GM18861 (cell line): Measurements from ENCODE around the gene DNAJC17.
A peak's percentile ranks its signal among the peaks of the same experiment; 100 is the strongest.

ENCODE experiments used
- ATAC-seq: cut with Tn5 transposase; IDR thresholded peaks from one replicate; pipeline ENCODE4 v1.9.1; 2021; ENCODE audit not compliant: unreplicated experiment

DNAJC17 gene, protein sequence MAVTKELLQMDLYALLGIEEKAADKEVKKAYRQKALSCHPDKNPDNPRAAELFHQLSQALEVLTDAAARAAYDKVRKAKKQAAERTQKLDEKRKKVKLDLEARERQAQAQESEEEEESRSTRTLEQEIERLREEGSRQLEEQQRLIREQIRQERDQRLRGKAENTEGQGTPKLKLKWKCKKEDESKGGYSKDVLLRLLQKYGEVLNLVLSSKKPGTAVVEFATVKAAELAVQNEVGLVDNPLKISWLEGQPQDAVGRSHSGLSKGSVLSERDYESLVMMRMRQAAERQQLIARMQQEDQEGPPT

DNA sequence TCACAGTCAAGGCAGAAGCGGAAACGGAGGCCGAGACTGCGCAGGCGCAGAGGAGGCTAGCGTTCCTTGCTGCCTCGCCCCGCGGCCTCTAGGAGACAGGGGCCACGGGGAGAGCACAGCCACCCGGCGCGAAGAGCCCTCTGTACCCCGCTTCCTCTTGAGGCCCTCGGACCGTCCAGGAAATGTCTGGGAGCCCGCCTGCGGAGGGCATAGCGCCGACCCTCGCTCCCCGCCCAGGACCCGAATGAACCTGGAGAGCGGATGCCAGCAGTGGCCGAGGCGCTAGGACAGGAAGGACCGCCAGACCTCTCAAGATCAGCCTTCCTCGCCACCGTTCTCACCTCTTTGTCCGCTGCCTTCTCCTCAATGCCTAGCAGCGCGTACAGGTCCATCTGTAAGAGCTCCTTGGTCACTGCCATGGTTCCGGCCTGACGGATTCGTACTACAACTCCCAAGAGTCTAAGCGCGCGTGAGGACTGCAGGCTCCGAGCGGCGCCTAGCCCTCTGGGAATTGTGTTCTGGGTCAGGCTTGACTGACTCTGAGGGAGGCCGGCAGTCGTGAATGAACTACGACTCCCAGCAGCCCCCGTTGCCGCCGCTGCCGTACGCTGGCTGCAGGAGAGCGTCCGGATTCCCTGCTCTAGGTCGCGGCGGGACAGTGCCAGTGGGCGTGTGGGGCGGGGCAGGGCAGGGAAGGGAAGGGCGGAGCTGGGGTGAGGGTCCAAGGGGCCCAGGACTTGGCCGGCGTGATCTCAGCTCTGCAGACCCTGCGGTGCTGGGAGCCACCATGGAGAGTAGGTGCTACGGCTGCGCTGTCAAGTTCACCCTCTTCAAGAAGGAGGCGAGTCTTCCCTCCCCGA, at the start of gene DNAJC17, which contains the start of gene ZFYVE19:
DNAJC17 (minus strand) TSS at position 446 of the 860 bp plus-strand sequence; CDS start at position 419, 27 bp downstream.
ZFYVE19 (plus strand) TSS at position 62 of the 860 bp plus-strand sequence; CDS start at position 563, 501 bp downstream.
- peak; percentile 89 for ATAC-seq

DNA sequence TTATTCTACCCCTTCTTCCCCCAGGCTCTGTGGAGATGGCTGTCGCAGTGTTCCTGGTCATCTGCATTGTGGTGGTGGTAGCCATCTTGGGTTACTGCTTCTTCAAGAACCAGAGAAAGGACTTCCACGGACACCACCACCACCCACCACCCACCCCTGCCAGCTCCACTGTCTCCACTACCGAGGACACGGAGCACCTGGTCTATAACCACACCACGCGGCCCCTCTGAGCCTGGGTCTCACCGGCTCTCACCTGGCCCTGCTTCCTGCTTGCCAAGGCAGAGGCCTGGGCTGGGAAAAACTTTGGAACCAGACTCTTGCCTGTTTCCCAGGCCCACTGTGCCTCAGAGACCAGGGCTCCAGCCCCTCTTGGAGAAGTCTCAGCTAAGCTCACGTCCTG, 49.5 kb upstream of the DNAJC17 start:
- no peak for ATAC-seq

DNA sequence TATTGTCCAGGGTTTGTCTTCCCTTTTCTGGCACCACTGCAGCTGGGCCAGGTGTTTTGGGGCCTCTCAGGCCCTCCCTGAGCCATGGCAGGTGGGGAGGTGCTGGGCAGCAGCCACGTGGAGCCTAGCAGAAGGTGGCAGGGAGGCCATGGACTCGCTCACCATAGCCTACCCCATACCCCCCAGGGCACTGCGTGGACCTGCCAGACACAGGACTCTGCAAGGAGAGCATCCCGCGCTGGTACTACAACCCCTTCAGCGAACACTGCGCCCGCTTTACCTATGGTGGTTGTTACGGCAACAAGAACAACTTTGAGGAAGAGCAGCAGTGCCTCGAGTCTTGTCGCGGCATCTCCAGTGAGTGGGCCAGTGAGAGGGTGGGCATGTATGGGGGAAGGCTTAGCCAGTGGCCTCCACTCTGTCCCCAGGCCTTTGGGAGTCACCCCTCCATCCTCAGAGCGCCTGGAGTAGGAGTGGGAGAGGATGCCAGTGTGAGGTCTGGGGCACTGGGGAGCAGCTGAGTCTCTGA, 48.5 kb upstream of the DNAJC17 start:
- no peak for ATAC-seq

DNA sequence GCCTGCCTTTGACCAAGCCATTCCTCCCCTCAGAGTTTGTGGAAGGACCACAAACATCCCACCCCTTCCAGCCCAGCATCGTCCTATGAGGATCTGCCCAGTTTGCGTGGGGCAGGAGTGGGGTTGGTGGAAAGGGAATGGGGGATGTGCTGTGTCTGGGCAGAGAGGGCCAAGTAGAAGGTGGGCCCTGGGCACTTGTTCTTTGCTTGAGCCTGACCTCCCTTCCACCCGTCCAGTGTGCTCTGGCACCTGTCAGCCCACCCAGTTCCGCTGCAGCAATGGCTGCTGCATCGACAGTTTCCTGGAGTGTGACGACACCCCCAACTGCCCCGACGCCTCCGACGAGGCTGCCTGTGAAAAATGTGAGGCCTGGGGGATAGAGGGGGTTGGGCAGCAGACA, 46.9 kb upstream of the DNAJC17 start:
- ATAC-seq = no peak

DNA sequence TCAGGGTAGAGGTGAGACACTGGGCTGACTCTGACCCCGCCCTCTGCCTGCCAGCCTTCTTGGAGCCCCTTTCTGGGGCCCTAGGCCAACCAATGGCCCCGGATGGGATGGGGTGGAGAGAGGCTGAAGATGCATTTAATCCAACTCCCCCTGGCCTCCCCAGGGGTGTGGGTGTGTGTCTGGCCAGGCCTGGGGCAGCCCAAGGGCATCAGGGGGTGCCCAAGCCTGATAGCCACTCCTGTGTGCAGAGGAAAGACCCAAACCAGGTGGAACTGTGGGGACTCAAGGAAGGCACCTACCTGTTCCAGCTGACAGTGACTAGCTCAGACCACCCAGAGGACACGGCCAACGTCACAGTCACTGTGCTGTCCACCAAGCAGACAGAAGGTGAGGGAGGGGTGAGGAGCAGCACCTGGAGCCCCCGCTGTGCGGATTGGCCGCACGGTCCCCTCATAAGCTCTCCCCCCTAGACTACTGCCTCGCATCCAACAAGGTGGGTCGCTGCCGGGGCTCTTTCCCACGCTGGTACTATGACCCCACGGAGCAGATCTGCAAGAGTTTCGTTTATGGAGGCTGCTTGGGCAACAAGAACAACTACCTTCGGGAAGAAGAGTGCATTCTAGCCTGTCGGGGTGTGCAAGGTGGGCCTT, 46.1 kb upstream of the DNAJC17 start:
- no peak for ATAC-seq

DNA sequence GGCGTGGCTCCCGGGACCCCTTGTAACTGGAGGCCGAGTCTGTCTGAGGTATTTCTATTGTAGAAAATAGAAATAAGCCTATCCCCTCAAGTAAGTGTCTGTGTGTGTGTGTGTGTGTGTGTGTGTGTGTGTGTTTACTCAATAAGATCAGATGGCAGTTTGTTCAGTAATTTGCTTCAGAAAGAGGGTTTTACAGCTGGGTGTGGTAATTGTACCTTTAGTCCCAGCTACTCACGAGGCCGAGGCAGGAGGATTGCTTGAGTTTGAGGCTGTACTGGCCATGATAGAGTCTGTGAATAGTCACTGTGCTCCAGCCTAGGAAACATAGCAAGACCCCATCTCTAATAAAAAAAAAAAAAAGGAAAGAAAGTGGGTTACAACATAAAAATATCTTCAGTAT, 45.3 kb upstream of the DNAJC17 start:
- ATAC-seq = no peak

DNA sequence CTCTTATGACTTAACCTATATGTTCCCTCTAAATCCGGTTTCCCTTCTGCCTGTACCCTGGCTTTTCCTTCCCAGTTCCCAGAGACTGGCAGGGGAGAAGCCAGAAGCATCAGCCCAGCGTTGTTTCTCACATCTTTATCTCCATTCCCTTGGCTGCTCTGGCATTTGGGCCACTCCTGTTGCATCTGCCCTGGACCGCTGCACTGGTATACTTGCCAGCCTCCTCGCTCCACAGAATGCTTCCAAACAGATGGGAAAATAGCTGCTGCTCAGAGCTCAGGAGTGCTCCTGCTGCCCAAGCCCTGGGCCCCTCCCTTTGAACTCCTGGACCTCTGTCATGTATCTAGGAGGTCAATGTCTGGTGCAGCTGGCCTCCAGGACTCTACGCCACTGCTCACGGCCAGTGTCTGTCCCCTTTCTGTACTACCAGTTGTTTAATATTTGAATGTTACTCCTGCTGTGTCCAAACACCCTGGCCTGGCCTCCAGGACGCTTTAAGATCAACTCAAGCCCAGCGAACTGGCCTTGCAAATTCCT, 43.4 kb upstream of the DNAJC17 start:
- ATAC-seq = no peak

DNA sequence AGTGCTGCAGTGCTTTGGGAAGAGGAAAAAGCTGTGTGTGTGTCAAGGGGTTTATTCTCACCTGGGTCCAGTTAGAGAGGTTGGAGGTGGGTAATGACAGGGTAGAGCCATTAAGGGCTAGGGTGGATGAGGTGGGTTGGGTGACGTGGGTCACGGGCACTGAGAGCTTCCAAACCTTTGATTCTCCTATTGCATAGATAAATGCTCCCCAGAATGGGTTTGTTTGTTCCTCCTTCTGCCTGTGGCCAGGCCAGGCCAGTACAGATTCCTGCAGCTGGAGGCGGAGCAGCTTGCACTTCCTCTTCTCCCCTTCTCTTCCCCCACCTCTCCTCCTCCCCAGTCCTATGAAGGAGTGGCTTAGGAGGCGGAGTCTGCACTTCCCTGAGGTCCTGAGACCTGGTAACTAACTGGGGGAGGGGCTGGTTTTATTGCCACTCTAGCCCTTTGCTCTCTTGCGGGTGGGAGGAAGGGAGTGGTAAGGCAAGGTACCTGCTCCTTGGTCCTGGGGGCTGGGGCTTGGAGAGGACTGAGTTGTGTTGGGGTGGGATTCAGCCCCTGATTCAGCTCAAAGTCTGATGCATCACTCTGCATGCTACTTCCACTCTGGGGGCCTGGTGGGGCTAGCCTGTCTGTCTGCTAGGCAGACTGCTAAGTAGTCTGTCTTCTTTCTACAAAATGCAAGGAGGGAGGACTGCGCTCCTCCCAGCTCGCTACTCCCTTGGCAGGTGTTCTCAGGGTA, 40.1 kb upstream of the DNAJC17 start:
- no peak for ATAC-seq

DNA sequence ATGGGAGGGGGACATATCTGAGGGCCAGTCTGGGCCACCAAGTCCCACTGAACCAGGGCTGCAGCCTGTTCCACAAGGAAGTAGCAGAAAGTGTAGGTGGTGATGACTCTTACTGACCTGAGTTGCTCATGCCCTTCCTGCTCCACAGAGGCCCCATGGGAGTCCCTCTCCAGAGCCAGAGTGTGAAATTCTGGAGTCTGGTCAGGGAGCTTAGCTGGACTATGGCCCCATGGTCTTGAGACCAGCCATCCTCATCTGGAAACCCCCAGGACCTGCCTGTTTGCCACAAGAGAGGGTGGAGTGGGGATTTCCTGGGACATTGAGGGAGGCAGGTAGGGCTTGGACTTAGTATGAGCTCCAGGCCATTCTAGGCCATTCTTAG, 39.6 kb upstream of the DNAJC17 start:
- ATAC-seq = no peak

DNA sequence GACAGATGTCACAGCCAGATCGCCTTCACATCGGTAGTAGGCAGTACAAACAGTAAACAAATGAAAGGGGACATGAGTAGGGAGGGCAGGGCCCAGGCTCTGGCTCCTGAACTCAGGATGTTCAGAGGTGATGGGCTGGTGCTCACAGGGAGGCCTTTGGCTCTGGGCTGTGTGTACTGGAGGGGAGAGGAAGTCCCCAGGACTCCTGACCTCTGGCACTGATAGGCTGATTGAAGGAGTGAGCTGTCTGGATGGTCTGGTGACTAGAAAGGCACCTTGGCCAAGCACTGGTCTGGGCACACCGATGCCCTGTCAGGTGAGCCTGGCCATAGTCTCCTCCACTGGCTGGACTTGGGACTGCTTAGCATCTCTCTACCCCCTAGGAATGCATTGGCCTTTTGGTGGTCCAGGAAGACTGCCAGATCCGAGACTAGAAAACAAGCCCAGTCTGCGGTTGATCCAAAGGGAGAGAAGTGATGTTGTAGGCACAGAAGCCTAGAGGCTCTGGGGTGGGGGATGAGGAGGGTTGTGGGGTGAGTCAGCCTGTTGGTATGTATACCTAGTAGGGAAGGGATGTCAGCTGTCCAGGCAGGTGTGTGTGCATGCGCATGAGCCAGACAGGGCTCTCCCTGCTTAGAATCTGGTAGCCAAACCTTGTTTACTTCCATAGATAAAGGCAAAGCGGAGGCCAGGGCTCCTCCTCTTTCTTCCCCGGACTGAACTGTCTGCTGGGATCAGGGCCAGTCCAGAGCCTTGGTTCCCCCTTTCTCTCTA, 38.4 kb upstream of the DNAJC17 start:
- ATAC-seq = no peak

DNA sequence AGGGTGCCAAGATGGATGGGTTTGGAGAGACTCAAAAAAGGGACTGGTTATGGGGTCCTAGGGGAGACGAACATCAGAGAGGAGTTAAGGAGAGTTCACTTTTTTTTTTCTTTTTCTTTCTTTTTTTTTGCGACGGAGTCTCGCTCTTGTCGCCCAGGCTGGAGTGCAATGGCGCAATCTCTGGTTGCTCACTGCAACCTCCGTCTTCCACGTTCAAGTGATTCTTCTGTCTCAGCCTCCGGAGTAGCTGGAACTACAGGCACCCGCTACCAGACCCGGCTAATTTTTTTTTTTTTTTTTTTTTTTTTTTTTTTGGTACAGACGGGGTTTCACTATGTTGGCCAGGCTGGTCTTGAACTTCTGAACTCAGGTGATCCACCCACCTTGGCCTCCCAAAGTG, 37.8 kb upstream of the DNAJC17 start:
- no peak for ATAC-seq

DNA sequence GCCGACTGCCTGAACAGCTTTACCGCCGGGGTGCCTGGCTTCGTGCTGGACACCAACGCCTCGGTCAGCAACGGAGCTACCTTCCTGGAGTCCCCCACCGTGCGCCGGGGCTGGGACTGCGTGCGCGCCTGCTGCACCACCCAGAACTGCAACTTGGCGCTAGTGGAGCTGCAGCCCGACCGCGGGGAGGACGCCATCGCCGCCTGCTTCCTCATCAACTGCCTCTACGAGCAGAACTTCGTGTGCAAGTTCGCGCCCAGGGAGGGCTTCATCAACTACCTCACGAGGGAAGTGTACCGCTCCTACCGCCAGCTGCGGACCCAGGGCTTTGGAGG, 37.4 kb upstream of the DNAJC17 start:
- ATAC-seq = no peak

DNA sequence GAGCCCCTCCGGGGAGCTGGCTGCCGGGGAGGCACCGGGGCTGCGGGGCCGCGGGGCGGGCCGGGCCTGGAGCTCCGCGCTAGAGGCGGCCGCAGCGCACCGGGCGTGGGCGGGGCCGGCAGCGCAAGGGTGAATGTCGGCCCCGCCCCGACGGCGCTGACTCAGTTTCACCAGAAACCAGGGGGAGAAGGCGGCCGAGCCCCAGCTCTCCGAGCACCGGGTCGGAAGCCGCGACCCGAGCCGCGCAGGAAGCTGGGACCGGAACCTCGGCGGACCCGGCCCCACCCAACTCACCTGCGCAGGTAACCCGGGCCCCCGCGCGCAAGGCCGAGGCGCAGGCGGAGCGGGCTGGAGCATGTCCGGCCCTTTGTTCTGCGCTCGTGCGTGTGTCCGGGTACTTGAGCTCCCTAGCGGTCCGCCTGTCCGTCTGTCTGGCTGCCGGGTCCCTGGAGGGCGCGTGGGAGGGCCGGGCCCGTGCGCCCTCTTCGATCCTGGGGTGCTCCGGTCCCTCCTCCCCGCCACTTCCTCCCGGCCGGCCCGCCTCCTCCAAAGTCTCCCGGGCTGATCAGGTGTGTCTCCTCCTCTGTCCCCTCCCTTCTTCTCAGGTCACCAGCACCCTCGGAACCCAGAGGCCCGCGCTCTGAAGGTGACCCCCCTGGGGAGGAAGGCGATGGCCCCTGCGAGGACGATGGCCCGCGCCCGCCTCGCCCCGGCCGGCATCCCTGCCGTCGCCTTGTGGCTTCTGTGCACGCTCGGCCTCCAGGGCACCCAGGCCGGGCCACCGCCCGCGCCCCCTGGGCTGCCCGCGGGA, 36.8 kb upstream of the DNAJC17 start, which contains the start of gene SPINT1:
SPINT1 (plus strand) TSS at position 164 of the 811 bp plus-strand sequence; CDS start at position 671, 507 bp downstream.
- ATAC-seq = no peak

DNA sequence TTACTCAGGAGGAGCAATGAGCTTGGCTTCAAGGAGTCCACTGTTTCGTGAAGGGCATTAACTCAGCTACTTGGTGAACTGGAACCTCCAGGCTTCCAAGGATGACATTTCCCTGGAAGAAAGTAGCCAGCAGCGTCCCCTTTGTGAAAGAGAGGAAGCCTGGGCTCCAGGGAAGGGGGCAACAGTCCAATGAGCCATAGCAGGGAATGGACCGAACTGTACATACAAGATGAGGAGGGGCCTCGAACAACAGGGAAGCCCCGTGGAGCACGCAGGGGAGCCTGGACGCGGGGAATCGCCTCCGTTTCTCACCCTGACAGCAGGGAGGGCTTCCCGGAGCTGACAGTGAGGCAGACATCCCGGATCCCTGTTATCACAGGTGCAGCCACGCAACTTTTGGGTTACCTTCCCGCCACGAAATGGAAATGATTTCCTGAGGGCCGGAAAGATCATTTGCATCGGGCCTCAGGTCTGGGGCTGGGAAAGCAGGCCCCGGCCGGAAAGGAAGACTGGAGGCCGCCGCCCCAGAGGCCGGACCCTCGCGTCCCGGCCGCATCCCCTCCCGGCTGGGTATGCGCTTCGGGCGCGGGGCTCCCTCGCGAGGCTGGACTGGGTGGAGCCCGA, 36.1 kb upstream of the DNAJC17 start:
- ATAC-seq = no peak

DNA sequence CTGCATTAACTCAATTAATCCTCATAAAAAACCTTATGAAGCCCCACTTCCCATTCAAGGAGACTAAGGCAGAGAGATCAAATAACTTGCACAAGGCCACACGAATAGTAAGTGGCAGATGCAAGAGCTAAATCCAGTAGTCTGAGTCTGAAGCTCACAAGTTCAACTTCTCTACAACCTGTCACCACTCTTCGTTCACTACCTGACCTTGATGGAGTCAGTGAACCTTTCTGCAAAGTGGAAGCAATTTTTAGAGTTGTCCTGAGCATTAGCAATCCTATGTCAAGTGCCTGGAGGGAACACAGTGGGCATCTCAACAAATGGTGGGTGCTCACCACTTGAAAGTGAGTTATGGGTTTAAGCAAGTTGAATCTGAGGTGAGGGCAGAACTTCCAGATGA, 34.5 kb upstream of the DNAJC17 start:
- no peak for ATAC-seq

DNA sequence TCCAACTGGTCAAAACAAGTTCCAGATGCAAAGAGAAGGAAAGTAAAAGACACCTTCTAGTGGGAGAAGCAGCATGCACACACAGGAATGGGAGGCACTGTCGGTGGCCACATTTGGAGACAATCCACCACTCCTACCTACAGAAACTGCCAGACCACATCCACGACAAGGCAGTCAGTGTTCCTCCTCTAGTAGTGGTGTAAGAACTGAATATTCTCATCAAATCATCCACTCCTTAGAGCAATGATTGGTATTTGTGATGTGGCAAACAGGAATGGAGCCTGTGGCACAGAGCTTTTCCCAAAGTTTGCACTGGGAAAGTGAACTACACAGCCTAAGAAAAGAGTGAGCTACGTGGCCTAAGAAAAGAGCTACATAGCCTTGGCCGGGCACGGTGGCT, 31.5 kb upstream of the DNAJC17 start:
- no peak for ATAC-seq

DNA sequence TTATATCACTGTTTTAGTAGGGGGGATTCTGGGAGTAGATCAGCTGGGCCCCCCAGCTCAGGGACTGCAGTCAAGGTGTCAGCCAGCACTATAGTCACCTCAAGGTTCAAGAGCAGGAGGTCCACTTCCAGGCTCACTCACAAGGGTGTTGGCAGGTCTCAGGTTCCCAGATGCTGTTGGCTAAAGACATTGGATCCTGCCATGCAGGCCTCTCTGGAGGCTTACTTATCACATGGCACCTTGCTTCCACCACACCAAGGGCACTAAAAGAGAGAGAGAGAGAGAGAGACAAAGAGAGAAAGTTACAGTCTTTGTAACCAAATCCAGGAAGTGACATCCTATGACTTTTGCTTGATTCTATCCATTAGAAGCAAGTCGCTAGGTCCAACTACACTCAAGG, 28.7 kb upstream of the DNAJC17 start:
- no peak for ATAC-seq

DNA sequence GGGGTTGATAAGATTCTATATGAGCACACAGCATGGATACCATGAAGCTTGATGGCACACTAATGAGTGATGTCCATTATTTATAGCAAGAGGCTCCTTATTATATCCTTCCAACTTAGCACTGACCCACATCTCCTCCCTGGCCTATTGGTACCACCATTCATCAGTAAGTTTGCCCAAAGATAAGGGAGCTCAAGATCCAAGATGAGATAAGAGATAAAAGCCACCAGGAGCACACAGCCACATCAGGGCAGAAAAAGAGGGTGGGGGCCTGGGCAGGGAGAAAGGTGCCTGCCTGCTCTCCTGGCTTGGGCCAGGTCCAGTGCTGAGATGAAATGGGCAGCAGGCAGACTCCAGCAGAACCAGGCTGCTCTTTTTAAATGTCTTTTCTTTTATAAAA, 25.6 kb upstream of the DNAJC17 start:
- ATAC-seq = no peak
